GM19238 (cell line): Measurements from ENCODE around the gene SLC39A12.
A peak's percentile ranks its signal among the peaks of the same experiment; 100 is the strongest.

Experiments used
- DNase-seq: peaks from one replicate; pipeline ENCODE4 v3.0.0; 2011; ENCODE audit warnings: low spot score; ENCODE audit not compliant: insufficient read length

SLC39A12 gene

DNA sequence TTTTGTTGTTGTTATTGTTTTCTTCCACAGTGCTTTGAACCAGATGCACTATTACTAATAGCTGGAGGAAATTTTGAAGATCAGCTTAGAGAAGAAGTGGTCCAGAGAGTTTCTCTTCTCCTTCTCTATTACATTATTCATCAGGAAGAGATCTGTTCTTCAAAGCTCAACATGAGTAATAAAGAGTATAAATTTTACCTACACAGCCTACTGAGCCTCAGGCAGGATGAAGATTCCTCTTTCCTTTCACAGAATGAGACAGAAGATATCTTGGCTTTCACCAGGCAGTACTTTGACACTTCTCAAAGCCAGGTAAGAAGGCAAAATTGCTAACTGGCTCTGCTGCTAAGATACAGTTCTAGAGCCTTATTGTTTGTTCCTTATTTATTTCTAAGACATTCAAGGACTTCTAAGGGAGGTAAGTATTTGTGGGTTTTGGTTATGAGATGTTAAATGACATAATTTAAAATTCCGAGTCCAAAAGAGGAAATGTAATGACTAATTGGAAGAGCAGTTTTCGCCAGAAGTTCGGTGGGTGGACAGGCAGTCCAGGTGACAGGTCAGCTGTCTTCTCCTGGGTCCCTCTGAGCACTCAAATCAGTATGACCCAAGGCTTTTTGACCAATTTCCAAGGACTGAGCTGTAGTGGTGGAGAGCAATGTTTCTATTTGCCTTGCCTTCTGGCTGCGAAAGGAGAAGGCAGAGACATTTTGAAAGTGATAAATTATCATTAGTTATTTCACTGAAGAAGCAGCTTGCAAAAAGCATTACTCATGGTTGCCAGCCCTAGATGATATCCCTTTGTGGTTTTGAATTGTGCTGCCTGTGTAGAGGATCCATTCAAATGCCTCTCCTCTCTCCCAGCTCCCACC, 10.1 kb downstream of the SLC39A12 start:
- no peak for DNase-seq

DNA sequence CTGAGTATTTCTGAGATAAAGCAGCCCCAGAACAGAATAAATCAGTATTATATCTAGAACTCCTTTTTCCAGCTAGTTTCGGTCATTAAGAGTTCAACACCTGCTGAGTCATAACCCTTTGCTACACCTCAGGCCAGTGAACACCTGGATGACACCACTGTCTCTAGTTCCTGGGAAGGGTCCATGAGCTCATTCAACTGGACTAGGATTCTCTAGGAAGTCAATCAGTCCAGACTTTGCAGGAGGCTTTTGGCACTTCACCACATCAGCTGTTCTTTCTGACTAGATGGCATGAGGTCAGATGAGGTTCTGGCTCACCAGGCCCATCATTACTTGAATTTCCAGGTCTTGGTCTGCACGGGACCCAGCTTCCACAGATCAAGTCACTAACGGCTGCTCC, 11.7 kb downstream of the SLC39A12 start:
- DNase-seq = no peak

DNA sequence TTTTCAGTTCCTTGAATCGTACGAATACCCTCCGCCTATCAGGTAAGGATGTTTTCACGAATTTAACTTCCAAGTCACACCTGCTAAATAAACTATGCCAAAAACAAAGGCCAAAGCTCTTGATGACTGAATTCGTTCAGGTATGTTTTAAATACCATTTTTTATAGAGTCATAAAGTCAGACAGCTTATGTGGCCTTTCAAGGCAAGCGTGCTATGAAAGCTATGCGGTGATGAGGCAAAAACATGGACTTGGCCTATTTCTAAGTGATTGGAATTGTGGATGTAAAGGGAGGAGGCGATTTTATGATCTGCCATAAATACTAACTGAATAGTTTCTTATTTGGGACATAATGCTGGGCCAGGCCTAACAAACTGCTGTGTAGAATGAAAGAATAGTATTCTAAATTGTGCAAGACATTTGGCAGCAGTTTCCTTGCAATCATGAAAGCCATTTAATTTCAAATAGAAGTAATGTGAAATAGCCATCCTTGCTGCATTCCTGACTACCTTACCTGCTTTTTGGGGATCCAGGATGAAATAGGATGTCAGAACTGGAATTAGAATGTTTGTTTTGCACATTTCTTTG, 14.0 kb downstream of the SLC39A12 start:
- DNase-seq = no peak

DNA sequence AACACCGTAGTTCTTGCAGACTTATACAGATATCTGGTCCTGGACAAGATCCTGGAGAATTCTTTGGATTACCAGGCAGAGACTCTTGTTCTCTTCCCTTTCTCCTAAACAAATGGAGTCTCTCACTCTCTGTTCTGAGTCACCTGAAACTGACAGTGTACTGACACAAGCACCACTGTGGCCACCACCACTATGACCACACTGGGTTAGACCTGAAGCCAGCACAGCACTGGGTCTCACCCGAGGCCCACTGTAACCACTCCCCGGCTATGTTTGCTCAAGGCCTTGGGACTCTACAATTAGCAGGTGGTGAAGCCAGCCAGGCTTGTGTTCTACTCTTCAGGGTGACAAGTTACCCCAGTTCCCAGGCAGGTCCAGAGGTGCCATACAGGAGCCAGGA, 22.8 kb downstream of the SLC39A12 start:
- DNase-seq = no peak

DNA sequence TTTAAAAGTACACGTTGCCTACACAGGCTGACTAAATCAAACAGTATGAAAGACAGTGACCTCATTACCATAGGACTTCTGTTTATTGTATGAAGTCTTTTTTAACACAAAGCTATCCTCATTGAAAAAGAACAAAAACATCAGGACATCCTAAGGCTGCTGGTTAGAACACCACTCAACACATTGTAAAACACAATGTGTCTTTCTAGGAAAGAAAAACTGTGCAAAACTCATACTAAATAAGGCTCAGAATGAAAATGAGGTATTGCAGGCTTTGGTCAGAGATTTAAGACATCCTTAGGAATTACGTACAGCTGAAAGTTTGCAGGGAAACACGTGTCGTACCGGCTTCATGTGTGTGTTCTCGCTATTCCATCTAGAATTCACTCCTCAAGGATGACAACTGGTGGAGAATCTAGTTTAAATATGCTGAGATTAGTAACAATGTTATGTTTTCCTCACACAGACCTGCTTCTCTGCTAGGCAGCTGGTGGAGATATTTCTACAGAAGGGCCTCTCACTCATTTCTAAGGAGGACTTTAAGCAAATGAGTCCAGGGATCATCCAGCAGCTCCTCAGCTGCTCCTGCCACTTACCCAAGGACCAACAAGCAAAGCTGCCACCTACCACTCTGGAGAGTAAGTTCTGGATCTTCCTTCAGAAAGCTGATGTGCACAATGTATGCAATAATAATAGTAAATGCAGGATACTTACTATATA, 29.3 kb downstream of the SLC39A12 start:
- no peak for DNase-seq

DNA sequence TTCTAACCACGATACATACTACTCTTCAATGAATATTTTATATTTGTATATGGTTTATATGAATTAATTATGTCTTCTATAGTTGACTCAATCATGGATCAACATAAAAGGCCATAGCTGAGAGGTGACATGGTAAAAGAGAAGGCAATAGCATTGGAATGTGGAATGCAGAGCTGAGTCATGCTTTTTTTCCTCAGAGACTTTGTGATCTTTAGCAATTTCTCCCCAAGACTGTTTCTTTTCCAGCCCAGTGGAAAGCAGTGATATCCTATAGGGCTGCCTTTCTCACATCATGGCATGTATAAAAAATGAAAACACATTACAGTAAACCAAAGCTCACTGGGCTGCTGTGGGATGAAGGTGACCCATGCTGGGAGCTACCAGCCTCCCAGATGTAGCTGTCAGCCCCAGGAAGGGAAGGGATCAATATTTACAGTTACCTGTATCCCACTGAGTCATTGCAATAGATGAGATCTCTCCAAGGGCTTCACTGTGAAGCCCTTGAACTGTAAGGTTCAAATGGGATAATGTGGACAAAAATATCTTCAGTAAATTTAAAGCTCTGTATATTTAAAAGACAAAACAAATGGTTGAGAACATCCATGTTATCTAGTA, 30.2 kb downstream of the SLC39A12 start:
- no peak for DNase-seq

DNA sequence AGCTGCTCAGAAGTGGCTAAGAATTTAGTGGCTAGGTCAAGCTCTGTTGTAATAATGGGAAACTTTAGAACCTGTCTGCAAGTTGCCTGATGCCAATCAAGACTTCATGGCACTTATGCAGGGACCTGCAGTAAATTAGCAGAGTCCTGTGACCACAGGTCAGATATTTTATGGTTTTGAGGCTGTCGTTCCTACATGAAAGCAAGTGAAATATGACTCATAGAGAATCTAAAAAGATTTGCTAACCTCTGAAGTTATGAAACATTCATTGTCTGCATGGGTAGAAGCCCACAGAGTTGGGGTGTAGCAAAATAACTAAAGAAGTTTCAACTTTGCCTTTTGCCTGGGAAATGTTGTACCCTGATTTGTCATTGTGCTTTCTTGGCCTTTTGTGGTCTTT, 32.3 kb downstream of the SLC39A12 start:
- DNase-seq = peak; percentile 3

DNA sequence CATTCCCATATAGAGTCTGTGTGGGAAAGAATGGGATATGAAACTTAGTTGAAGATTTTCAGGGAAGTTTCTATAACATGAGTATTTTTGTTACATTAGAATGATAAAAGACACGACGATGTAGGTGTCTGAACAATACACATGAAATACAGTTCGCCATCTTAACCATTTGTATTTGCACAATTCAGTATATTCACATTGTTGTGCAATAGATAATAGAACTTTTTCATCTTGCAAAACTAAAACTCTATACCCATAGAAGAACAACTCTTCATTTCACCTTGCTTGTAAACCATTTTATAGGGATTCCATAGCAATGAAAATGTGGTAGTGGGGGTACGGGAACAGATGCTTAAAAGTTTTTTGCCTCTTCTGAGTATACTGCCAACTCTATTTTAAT, 32.8 kb downstream of the SLC39A12 start:
- no peak for DNase-seq

DNA sequence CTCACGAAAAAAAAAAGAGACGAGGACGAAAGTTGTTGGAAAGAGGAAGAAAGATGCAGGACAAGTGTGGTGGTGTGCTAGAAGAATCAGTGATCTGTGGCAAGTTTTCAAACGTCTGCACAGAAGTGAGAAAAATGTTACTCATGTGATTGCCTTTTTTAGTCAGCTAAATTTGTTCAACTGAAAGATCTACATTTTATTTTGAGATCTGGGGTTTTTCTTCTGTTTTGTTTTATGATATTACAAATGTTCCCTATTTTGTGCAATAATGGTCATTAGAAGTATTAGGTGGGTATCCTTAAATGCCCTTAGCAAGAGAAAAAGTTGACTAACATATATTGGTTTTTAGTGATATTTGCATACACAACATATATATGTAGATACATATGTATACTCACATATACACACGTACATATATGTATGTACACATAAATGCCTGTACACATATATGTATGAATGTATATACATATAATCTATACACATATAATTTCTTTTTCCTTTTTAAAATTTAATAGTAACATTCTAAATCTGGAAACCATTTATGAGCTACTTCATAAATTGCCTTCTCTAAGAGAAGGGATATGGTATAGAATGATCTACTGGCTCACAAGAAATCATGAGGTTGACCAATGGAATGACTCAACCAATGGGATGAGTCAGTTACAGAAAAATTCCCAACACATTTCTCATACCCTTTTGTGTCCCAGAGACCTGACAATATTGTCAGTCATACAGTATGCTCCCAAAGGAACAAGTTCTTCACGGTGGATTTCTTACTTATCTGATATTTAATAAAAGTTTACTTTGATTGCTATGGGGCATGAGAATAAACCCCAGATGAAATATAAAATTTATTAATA, 38.4 kb downstream of the SLC39A12 start:
- no peak for DNase-seq

DNA sequence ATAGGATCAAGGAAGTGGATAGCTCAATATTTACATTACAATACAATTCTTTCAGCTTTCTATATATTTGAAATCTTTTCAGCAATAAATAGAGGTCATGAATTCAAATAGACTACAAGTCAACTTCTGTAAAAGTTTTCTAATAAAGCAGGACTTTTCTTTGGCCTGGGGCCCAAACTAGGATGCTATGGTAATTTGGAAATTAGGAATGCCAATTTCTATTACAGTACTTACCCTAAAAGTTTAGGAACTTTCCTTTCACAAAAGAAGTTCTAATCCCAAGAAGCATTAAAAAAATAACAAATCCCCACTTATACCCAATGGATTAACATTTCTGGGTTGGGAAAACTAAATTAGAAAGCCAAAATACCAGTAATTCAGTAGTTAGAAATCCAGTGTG, 40.5 kb downstream of the SLC39A12 start:
- DNase-seq = no peak

DNA sequence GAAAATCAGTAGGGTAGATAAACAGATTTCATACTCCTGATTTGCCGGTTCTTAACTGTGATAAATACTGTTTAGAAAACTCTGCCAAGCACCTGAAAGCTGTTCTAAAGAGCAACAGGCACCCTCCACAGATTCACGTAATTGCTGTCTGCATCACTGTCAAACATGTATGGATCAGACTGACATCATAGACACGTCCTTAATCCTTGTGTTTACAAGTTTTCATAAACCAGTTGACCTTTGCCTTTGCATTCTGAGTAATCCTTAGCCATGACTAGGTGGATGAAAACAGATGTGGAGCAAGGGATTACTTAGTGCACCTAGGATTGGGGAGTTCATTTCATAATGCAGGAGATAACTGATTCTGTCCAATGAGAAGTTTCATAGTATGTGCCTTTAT, 41.6 kb downstream of the SLC39A12 start:
- no peak for DNase-seq

DNA sequence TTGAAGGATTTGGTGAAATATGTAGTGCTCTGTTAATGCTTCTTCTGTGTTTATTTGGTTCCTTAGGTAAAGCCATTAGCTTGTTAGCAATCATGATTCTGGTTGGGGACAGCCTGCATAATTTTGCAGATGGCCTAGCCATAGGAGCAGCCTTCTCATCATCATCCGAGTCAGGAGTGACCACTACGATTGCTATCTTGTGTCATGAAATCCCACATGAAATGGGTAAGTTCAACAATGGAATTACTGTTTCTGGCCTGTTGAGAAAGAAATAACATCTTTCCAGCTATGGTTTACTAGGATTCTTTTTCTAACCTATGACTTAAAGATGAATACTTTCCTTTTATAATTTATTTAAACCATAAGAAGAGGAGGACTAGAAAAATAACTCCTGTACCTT, 48.9 kb downstream of the SLC39A12 start:
- no peak for DNase-seq

DNA sequence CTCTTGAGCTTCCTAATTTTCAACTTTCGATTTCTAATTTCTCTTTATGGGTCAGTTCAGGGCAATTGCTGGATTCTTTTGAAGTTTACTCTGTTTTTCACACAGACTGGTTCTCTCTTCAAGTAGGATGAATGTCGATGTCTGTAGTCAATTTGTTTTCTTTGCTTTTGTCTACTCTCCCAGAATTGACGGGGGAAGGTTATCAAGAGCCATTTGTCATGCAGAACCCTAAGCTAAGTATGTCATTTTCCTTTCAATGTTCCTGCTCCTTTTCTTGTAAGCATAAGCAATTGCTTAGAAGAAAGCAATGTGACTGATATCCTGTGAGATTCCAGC, 53.7 kb downstream of the SLC39A12 start:
- DNase-seq = no peak

DNA sequence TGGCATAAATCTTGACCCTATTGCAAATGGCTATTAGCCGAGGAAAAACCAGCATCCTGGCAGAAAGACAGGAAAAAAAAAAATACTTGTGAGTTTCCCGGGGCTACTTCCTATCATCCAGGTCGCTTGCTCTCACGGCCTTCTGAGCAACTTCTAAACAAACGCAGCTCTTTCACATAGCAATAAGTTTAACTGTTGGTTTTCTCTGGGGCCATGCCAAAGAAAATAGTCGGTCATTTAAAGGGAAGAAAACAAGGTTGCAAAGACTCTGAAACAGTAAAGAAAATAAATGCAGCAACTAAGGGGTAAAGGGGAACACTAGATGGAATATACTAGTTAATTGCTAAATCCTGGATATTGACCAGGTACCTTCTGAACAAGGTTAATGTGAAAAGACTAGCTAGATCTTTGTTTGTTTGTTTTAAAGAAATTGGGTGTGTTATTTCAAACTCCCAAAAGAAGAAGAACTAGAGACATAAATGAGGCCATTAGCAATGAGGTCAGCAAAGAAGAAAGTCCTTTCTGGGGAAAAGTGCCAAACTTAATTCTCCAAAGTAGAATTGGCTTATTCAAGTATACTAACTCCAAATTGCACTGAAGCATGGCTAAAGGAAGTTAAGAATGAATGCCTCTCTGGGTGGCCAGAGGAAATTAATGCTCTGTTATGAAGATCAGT, 54.2 kb downstream of the SLC39A12 start:
- no peak for DNase-seq

DNA sequence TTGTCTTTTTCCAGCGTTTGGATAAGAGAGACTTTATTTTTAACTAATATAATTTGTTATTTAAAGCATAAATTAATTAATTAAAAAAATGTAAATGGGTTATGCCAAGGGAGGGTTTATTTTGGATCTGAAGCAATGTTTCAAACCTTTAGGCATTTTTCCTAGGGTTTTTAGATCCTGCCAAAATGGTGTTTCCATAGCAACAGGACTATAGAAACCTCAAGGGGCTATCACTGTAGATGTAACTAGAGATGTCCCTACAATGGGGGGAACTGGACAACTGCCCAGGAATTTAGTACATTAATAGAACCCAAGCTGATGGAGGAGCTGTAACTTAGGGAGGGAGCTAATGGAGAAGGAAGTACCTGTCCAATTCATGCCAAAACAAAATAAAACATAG, 57.3 kb downstream of the SLC39A12 start:
- no peak for DNase-seq

DNA sequence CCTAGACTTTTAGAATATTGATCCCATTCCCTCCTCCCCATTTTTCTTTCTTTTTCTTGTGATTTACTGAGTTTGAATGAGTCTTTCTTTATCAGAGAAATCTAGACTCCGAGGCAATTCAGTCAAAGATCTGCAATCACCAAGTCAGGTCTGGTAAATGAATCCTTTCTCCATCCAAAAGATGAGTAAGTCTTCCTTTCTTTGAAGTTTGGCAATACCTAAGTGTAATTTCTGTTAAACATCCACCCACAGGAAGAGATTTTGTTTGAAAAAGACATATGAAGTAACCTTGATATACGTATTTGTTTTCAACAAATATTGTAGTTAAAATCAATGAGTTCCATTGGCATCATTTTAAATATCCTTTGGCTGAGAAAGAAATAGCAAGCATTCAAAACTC, 58.3 kb downstream of the SLC39A12 start:
- DNase-seq = no peak

DNA sequence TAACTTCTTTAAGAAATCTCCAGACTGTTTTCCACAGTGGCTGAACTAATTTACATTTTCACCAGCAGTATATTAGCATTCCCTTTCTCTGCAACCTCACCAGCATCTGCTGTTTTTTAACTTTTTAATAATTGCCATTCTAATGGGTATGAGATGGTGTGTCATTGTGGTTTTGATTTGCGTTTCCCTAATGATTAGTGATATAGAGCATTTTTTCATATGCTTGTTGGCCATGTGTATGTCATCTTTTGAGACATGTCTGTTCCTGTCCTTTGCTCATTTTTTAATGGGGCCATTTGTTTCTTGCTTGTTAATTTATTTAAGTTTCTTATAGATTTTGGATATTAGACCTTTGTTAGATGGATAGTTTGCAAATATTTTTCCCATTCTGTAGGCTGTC, 68.8 kb downstream of the SLC39A12 start:
- DNase-seq = no peak

DNA sequence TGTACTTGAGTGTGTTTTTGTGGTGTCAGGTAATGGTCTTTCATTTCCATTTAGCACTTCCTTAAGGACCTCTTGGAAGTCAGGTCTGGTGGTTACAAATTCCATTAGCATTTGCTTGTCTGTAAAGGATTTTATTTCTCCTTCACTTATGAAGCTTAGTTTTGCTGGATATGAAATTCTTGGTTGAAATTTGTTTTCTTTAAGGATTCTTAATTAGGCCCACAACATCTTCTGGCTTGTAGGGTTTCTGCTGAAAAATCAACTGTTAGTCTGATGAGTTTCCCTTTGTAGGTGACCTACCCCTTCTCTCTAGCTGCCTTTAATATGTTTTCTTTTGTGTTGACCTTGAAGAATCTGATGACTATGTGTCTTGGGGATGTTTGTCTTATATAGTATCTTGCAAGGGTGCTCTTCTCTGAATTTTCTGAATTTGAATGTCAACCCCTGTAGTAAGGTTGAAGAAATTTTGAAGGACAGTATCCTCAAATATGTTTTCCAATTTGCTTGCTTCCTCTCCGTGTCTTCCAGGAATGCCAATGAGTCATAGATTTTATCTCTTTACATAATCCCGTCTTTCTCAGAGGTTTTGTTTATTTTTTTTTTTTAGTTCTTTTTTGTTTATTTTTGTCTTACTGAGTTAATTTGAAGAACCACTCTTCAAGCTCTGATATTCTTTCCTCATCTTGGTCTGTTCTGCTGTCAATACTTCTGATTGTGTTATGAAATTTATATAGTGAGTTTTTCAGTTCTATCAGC, 70.2 kb downstream of the SLC39A12 start:
- DNase-seq = no peak

DNA sequence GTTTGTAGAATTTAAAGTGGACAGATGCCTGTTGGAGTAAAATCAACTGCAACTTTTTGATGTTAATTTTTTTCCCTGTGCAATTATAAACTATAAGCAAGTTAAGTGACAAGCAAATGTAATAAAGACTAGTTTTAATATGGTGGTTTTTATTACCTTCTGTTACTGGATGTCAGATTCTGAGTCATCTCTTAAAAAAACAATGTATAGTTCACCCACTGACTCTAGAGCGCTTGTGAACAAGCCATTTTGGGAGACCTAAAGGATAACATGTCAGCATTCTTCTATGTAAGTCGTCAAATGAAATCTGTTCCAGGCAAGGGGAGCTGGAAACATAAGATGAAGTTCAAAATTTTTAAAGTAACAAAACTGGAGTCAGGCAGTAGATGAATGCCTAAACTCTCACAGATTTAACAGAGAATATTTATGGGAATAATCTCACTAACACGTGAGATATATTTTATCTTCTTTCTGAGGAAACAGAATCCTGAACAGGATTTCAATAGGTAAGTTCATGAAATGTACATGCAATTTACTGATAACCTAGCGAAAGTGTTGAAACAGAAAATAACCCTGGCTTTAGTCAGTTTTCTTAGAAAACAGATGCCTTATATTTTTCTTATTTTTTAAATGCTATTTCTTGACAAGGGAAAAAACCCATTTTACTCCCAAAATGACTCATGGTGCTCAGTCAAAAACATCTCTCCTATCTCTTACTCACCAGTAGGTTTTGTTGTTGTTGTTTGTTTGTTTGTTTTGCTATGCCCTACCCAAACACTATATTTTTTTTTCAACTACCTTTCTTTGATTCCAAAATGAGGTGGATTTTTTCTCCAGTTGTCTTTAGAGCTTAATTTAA, 91.7 kb downstream of the SLC39A12 start:
- no peak for DNase-seq
